Caco-2 (cell line): Measurements from ENCODE around the gene CSH2. TPM values are rescaled to one million over a fixed set of nuclear protein-coding genes. Genes with fewer than 3 reads are reported as not detected.

Experiments
- BruUV-seq: library from RNA; stranded (reverse); fragments of 400-500 nt; replicated peaks from 2 replicates; lab custom pipeline; 2021; lab: Mats Ljungman, UMichigan
- CTCF ChIA-PET: fragments of 300-600 bp; sonication (Branson Sonifier 250); formaldehyde crosslinking; loops from one replicate; lab custom pipeline; 2022; ENCODE audit warnings: antibody characterized with exemption; lab: Charles Lee
- POLR2A ChIA-PET: fragments of 300-600 bp; sonication (Branson Sonifier 250); formaldehyde crosslinking; loops from one replicate; lab custom pipeline; 2022; ENCODE audit warnings: antibody characterized with exemption; lab: Charles Lee
- DNase-seq, 2 experiments: peaks; one replicate each; pipeline versions ENCODE4 v3.0.0 to v3.0.0-alpha.2; 2020 to 2022
- H3K27me3 ChIP-seq: replicated peaks from 2 replicates; pipeline ENCODE4 v1.6.0; 2011; ENCODE audit warnings: low read length; ENCODE audit not compliant: control insufficient read depth, insufficient read depth
- H3K36me3 ChIP-seq: 2 replicates; pipeline ENCODE4 v1.5.1; 2011; ENCODE audit warnings: low read length; ENCODE audit not compliant: control insufficient read depth, insufficient read depth
- H3K4me1 ChIP-seq: fragments of 250-450 bp; sonication (Bioruptor Pico); 2 replicates; pipeline ENCODE4 v1.5.1; 2020; ENCODE audit warnings: mild to moderate bottlenecking
- H3K4me3 ChIP-seq: 2 replicates; pipeline ENCODE4 v1.5.1; 2011; ENCODE audit warnings: low read depth, mild to moderate bottlenecking, control low read depth, low read length
- H3K9me3 ChIP-seq: fragments of 250-450 bp; sonication (Bioruptor Pico); 2 replicates; pipeline ENCODE4 v1.5.1; 2020; ENCODE audit warnings: mild to moderate bottlenecking, moderate library complexity
- H3K27ac Mint-ChIP-seq: one replicate; pipeline ENCODE4 v1.8.0; 2022; ENCODE audit warnings: mixed read lengths; ENCODE audit not compliant: unreplicated experiment
- H3K27me3 Mint-ChIP-seq: one replicate; pipeline ENCODE4 v1.8.0; 2022; ENCODE audit warnings: mixed read lengths; ENCODE audit not compliant: insufficient read depth, unreplicated experiment
- H3K36me3 Mint-ChIP-seq: one replicate; pipeline ENCODE4 v1.8.0; 2022; ENCODE audit warnings: mild to moderate bottlenecking, mixed read lengths; ENCODE audit not compliant: insufficient read depth, unreplicated experiment
- H3K4me1 Mint-ChIP-seq: one replicate; pipeline ENCODE4 v1.8.0; 2022; ENCODE audit warnings: low read depth, mixed read lengths; ENCODE audit not compliant: unreplicated experiment
- H3K4me3 Mint-ChIP-seq: one replicate; pipeline ENCODE4 v1.8.0; 2022; ENCODE audit warnings: mild to moderate bottlenecking, moderate library complexity, mixed read lengths; ENCODE audit not compliant: unreplicated experiment
- H3K9me3 Mint-ChIP-seq: one replicate; pipeline ENCODE4 v1.8.0; 2022; ENCODE audit warnings: mixed read lengths; ENCODE audit not compliant: unreplicated experiment
- CTCF ChIP-seq, 2 experiments: fragments of 200-600 bp in 1 of 2; IDR thresholded peaks; 1 replicate in 1 of 2; 2 replicates in 1 of 2; pipeline versions ENCODE4 v1.5.1 to v1.8.0; 2011 to 2022; ENCODE audit warnings: antibody characterized with exemption in 1 of 2, control low read depth in 1 of 2, inconsistent platforms in 1 of 2, low read depth in 1 of 2, low read length in 1 of 2, mild to moderate bottlenecking in 1 of 2, moderate library complexity in 1 of 2; ENCODE audit not compliant: insufficient read depth in 1 of 2, severe bottlenecking in 1 of 2, unreplicated experiment in 1 of 2
- intact Hi-C: fragments of 100-400 bp; cut with micrococcal nuclease; formaldehyde crosslinking; loops from one replicate; pipeline ENCODE4 v1.10.0; 2022; ENCODE audit not compliant: unreplicated experiment
- total RNA-seq: library from RNA; stranded (reverse); gene quantifications from 2 replicates; pipeline ENCODE4 v1.2.3, GENCODE V29; 2022

The CSH2 gene
- total RNA-seq, 1 experiment from 2014 or later: not detected

GRCh38 chr17:63833741-63834373 is 39.6 kb downstream of the CSH2 start:
- ChIA-PET POLR2A (interaction anchor here (0.5 kb wide), 1 partner anchor 60 kb away, joined by 6 read pairs; the partner anchor contains the start of gene DDX42), CTCF (interaction anchor here (0.8 kb wide), 1 partner anchor 9 kb away, joined by 3 read pairs; the partner anchor contains the start of gene SMARCD2)
- no peaks in the 10 kb centered on the region for H3K27me3 Mint-ChIP-seq
- no TSS peak for BruUV-seq
- intact Hi-C loops: no loop called here
- H3K36me3 ChIP-seq: peaks cover 16% of the 10 kb centered on the region
- H3K4me1 Mint-ChIP-seq: peaks cover 14% of the 10 kb centered on the region
- peaks cover under 1% of the 10 kb centered on the region; the same call in 1 of the 2 replicates for H3K4me1 ChIP-seq
- H3K27ac Mint-ChIP-seq: no peak overlapping the region
- DNase-seq: no peak
- no peaks in the 10 kb centered on the region for H3K9me3 Mint-ChIP-seq
- peaks cover 91% of the 10 kb centered on the region for H3K36me3 Mint-ChIP-seq
- H3K9me3 ChIP-seq: no peaks in the 10 kb centered on the region
- H3K4me3 ChIP-seq: no peak overlapping the region
- no peak overlapping the region for H3K4me3 Mint-ChIP-seq
- no peaks in the 10 kb centered on the region for H3K27me3 ChIP-seq
- no peak for TF ChIP-seq CTCF (IDR thresholded peaks at IDR 0.05; ENCODE audit: insufficient read depth in 1 of 2, low read depth in 1 of 2, low read length in 1 of 2, severe bottlenecking in 1 of 2, unreplicated experiment in 1 of 2)

- POLR2A ChIA-PET: interaction anchor here (0.5 kb wide), 1 partner anchor 59 kb away, joined by 6 read pairs; the partner anchor contains the start of gene DDX42
- no peak for DNase-seq
- Histone ChIP-seq H3K9me3 (no peaks in the 10 kb centered on the region), H3K4me3 (no peak overlapping the region), H3K4me1 (0 out of 2 replicates have a peak, but pooled peaks cover 7% of the 10 kb centered on the region), H3K27me3 (no peaks in the 10 kb centered on the region), H3K36me3 (peaks cover 13% of the 10 kb centered on the region)
- Mint-ChIP-seq H3K4me3 (no peak overlapping the region), H3K27me3 (no peaks in the 10 kb centered on the region), H3K9me3 (no peaks in the 10 kb centered on the region), H3K27ac (no peak overlapping the region), H3K4me1 (peaks cover 13% of the 10 kb centered on the region), H3K36me3 (peaks cover 90% of the 10 kb centered on the region)
- no TSS peak for BruUV-seq
- CTCF ChIA-PET: no interaction called here
- intact Hi-C loops: no loop called here
- TF ChIP-seq CTCF (IDR thresholded peaks at IDR 0.05; ENCODE audit: insufficient read depth in 1 of 2, low read depth in 1 of 2, low read length in 1 of 2, severe bottlenecking in 1 of 2, unreplicated experiment in 1 of 2): no peak
Observed at GRCh38 chr17:63833026-63833740, 40.3 kb downstream of the CSH2 start.

- ChIA-PET POLR2A (interaction anchor here (0.5 kb wide), 1 partner anchor 17 kb away, joined by 4 read pairs; no protein-coding TSS in a partner anchor), CTCF (no interaction called here)
- BruUV-seq: TSS peak; percentile 30
- Mint-ChIP-seq H3K36me3 (peaks cover 97% of the 10 kb centered on the region), H3K27me3 (no peaks in the 10 kb centered on the region), H3K4me3 (no peak overlapping the region), H3K4me1 (peaks cover 17% of the 10 kb centered on the region), H3K9me3 (no peaks in the 10 kb centered on the region), H3K27ac (no peak overlapping the region)
- Histone ChIP-seq H3K36me3 (peaks cover 13% of the 10 kb centered on the region), H3K9me3 (no peaks in the 10 kb centered on the region), H3K4me1 (0 out of 2 replicates have a peak, but pooled peaks cover 8% of the 10 kb centered on the region), H3K4me3 (no peak overlapping the region), H3K27me3 (no peaks in the 10 kb centered on the region)
- intact Hi-C loops: no loop called here
- no peak for DNase-seq
- TF ChIP-seq CTCF (IDR thresholded peaks at IDR 0.05; ENCODE audit: insufficient read depth in 1 of 2, low read depth in 1 of 2, low read length in 1 of 2, severe bottlenecking in 1 of 2, unreplicated experiment in 1 of 2): no peak
Observed at GRCh38 chr17:63832455-63832854, 41.0 kb downstream of the CSH2 start.
